KG1 (cell line): Measurements from ENCODE around the gene CCDC91.

Experiments
- DNase-seq: peaks from one replicate; lab custom pipeline; 2025; lab: John Stamatoyannopoulos, UW

CCDC91 gene

GRCh38 chr12:28536088-28536487, 345.8 kb downstream of the CCDC91 start:
- no peak for DNase-seq

- DNase-seq: no peak
These were observed 347.2 kb downstream of the CCDC91 start for GRCh38 chr12:28537474-28537873.

GRCh38 chr12:28539691-28540323, 349.6 kb downstream of the CCDC91 start:
- DNase-seq: no peak

- DNase-seq: no peak
These were observed 350.1 kb downstream of the CCDC91 start for GRCh38 chr12:28540324-28540714.

- DNase-seq: no peak
These were observed 353.0 kb downstream of the CCDC91 start for GRCh38 chr12:28543021-28543890.

- no peak for DNase-seq
These were observed 360.8 kb downstream of the CCDC91 start for GRCh38 chr12:28550757-28551704.

- no peak for DNase-seq
These were observed 362.2 kb downstream of the CCDC91 start for GRCh38 chr12:28552251-28552970.

- DNase-seq: no peak
These were observed 365.5 kb downstream of the CCDC91 start for GRCh38 chr12:28555748-28556147.

GRCh38 chr12:28558250-28558649, 368.0 kb downstream of the CCDC91 start:
- no peak for DNase-seq

- DNase-seq: no peak
These were observed 373.0 kb downstream of the CCDC91 start for GRCh38 chr12:28563286-28563685.

- no peak for DNase-seq
These were observed 373.7 kb downstream of the CCDC91 start for GRCh38 chr12:28563936-28564335.

GRCh38 chr12:28568118-28568517, 377.9 kb downstream of the CCDC91 start:
- no peak for DNase-seq

GRCh38 chr12:28568704-28569103, 378.4 kb downstream of the CCDC91 start:
- no peak for DNase-seq

- DNase-seq: no peak
These were observed 379.6 kb downstream of the CCDC91 start for GRCh38 chr12:28569698-28570411.

- DNase-seq: no peak
These were observed 380.6 kb downstream of the CCDC91 start for GRCh38 chr12:28570811-28571210.

GRCh38 chr12:28574746-28575592, 384.7 kb downstream of the CCDC91 start:
- DNase-seq: no peak

- no peak for DNase-seq
These were observed 385.4 kb downstream of the CCDC91 start for GRCh38 chr12:28575593-28576205.

- no peak for DNase-seq
These were observed 388.1 kb downstream of the CCDC91 start for GRCh38 chr12:28578361-28578760.

GRCh38 chr12:28578833-28579252, 388.6 kb downstream of the CCDC91 start:
- DNase-seq: no peak
